Keratinocyte (primary cell): ENCODE results near the gene AKAP6.

Experiments
- EZH2 ChIP-seq: IDR thresholded peaks from one replicate; pipeline ENCODE4 v1.6.1; 2012; ENCODE audit warnings: inconsistent platforms, mild to moderate bottlenecking, low read length, moderate library complexity
- TF ChIP-seq, protein P1 (sequence below), 3 experiments: IDR thresholded peaks in 1 of 3; conservative IDR thresholded peaks in 1 of 3; optimal IDR thresholded peaks in 1 of 3; 2 replicates in 2 of 3; 3 replicates in 1 of 3; pipeline versions ENCODE3 to v1.5.1; 2011; ENCODE audit warnings: low read length in 3 of 3, mild to moderate bottlenecking in 3 of 3, moderate library complexity in 2 of 3, control low read depth in 1 of 3, inconsistent platforms in 1 of 3; ENCODE audit not compliant: insufficient read depth in 2 of 3; ENCODE audit errors: extremely low read depth in 1 of 3

DNA sequence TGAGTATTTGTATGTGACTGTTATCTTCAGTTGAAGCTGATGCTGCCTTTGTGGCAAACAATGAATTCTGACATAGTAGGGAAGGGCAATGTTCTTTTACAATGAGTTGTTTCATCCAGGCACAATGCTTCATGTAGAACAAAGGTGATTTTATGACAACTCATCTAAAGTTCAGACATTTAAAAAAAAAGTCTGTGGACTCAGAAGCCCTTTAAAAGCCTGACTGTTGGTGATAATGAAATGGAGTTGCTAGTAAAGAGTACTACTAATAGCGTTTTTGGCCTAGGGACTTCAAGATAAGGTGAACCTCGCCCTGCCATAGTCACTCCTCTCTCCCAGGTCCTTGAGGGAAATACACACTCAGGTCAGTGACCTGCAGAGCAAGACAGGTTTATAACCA is 105.1 kb downstream of the AKAP6 start:
- TF ChIP-seq, protein P1, sequence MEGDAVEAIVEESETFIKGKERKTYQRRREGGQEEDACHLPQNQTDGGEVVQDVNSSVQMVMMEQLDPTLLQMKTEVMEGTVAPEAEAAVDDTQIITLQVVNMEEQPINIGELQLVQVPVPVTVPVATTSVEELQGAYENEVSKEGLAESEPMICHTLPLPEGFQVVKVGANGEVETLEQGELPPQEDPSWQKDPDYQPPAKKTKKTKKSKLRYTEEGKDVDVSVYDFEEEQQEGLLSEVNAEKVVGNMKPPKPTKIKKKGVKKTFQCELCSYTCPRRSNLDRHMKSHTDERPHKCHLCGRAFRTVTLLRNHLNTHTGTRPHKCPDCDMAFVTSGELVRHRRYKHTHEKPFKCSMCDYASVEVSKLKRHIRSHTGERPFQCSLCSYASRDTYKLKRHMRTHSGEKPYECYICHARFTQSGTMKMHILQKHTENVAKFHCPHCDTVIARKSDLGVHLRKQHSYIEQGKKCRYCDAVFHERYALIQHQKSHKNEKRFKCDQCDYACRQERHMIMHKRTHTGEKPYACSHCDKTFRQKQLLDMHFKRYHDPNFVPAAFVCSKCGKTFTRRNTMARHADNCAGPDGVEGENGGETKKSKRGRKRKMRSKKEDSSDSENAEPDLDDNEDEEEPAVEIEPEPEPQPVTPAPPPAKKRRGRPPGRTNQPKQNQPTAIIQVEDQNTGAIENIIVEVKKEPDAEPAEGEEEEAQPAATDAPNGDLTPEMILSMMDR (optimal IDR thresholded peaks at IDR 0.05 in 1 of 3, IDR thresholded peaks at IDR 0.05 in 1 of 3, conservative IDR thresholded peaks at IDR 0.05 in 1 of 3; ENCODE audit: extremely low read depth in 1 of 3, insufficient read depth in 2 of 3, low read length in 3 of 3), result no peak
- no peak for TF ChIP-seq EZH2
